HTR-8/SVneo (cell line): ENCODE results near the gene RBP5.
A peak's percentile ranks its signal among the peaks of the same experiment; 100 is the strongest.

ENCODE experiments used
- DNase-seq: peaks from one replicate; pipeline ENCODE4 v3.0.0; 2011; ENCODE audit warnings: low spot score, mixed read lengths; ENCODE audit not compliant: insufficient read length
- FAIRE-seq: peaks from 2 replicates; lab custom pipeline; 2011; peaks lifted over from hg19 to GRCh38; lab: Jason Lieb, UNC

RBP5 gene, protein sequence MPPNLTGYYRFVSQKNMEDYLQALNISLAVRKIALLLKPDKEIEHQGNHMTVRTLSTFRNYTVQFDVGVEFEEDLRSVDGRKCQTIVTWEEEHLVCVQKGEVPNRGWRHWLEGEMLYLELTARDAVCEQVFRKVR

GRCh38 chr12:7128681-7129286 is at the start of gene RBP5:
RBP5 (minus strand) TSS chr12:7128889; CDS start chr12:7128775, 114 bp downstream.
- peak; percentile 62 for FAIRE-seq
- DNase-seq, result no peak

DNA sequence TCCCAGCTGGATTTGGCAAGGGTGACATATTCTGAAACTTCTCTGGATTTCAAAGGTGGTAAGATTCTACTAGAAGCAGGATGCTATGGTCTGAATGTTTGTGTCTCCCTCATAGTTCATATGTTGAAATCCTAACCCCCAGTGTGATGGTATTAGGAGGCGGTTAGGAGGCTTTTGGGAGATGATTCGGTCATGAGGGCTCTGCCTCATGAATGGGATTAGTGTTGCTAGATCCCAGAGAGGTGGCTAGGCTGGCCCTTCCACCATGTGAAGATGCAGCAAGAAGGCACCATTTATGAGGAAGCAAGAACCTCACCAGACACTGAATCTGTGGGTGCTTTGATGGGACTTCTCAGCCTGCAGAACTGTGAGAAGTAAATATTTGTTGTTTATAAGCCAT is 49.8 kb upstream of the RBP5 start:
- DNase-seq, result no peak
- no peak for FAIRE-seq

GRCh38 chr12:7176595-7176994 is 47.9 kb upstream of the RBP5 start:
- no peak for FAIRE-seq
- no peak for DNase-seq

GRCh38 chr12:7175493-7175892 is 46.8 kb upstream of the RBP5 start:
- FAIRE-seq (peak; percentile 26), DNase-seq (no peak)

DNA sequence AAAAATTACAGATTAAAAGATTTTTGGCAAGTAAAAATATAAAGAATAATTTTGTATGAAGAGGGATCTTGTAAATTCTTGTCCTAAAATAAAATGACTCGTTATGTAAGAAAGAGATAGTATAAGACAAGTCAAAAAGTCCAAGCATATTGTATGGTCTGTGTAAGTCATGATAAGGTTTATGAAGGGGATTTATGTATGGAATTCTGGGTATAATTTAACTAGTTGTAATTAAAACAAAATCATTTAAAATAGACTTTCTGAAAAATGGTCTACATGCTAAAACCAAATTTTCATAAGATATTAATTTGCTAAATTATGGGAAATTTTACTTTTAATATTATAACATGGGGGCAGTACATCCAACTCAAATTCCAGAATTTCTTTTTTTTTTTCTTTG is 43.2 kb upstream of the RBP5 start:
- FAIRE-seq (no peak), DNase-seq (no peak)

DNA sequence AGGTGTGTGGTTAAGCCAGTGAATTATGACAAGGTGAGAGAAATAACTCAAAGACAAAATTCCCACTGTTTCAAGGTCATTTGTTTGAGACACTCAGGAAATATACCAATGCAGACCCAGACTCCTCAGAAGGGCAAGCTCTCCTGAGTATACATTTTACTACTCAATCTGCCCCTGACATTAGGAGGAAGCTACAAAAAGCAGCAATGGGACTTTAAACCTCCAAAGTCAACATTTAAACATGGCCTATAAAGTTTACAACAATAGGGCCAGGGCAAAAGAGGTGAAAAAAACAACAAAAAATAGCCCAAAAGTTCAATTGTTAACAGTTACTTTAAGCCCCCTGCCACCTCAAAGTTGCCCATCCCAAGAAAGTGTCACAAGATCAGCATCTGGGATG is 41.3 kb upstream of the RBP5 start:
- DNase-seq, result no peak

DNA sequence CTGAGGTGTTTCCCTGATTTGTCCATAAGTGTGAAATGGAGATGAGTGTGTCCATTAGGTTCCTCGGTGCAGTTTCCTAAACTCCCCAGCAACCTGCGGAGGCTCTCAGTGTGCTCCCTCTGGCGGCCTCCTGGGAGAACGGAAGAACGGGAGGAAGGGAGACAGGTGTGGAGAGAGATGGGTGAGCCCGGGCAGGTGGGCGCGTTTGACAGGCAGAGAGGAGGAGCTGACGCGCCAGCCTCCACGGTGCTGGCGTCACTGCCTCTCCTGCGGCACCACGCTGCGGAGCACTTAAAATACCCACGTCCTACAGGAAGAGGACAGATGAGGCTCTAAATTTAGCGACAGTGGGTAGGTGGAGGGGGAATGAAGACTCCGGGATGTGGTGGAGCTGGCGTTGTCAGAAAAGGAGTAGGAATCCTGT is 34.0 kb upstream of the RBP5 start:
- DNase-seq (peak; percentile 39), FAIRE-seq (no peak)

More for the DNA sequence above, 41.3 kb upstream of the RBP5 start:
- FAIRE-seq, result no peak

- DNase-seq, result no peak
- no peak for FAIRE-seq
Measured at GRCh38 chr12:7161811-7162210, 33.1 kb upstream of the RBP5 start.

- FAIRE-seq (peak; percentile 28), DNase-seq (no peak)
Measured at GRCh38 chr12:7161327-7161726, 32.6 kb upstream of the RBP5 start.

GRCh38 chr12:7160183-7160582 is 31.5 kb upstream of the RBP5 start:
- DNase-seq (no peak), FAIRE-seq (peak; percentile 66)

GRCh38 chr12:7158781-7159609 is 30.3 kb upstream of the RBP5 start:
- DNase-seq (no peak), FAIRE-seq (no peak)

GRCh38 chr12:7157391-7157790 is 28.7 kb upstream of the RBP5 start:
- no peak for DNase-seq
- peak; percentile 33 for FAIRE-seq

DNA sequence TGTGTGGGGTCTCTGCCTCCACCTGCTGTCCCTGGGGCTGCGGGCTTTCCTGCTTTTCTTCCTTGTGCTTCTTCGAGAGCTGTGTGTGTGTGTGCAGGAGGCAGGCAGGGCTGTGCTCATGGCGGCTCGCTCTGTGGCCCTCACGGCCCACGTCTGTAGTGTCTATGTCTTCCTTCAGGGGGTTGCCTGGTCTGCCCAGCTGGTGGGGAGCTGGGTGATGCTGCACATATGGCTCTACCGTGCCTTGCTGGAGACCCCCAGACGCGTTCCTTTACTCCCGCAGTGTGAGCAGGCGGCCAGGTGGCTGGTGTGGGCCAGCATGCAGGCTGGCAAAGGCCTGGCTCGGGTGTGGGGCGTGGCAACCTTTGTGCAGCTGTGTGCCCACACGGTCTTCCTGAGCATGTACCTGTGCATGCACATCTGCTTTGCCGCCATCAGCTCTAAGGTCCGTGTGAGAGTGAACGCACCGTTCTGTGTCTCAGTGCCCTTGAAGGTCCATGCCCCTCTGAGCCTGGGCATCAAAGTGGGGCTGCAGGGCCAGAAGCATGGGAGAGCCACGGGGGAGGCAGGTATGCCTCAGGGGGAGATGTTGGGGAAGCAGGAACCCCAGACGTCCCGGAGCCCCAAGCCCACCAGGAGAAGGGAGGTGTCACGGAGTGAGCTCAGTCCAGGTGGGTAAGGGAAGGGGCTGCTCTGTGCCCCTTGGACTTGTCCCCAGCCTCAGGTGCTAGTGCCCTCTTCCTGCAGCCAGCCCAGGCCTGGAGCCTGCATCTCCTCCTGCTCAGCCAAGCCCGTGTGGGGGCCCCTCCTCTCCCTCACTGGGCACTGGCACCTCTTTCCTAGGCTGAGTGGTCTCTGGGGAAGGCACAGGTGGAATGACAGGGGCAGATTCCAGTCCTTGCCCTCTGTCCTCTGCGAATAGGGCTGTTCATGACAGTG is 27.8 kb upstream of the RBP5 start:
- FAIRE-seq, result no peak
- DNase-seq, result no peak

- DNase-seq (no peak), FAIRE-seq (no peak)
Measured at GRCh38 chr12:7155471-7156034, 26.9 kb upstream of the RBP5 start.

GRCh38 chr12:7154901-7155470 is 26.3 kb upstream of the RBP5 start:
- DNase-seq (no peak), FAIRE-seq (no peak)

DNA sequence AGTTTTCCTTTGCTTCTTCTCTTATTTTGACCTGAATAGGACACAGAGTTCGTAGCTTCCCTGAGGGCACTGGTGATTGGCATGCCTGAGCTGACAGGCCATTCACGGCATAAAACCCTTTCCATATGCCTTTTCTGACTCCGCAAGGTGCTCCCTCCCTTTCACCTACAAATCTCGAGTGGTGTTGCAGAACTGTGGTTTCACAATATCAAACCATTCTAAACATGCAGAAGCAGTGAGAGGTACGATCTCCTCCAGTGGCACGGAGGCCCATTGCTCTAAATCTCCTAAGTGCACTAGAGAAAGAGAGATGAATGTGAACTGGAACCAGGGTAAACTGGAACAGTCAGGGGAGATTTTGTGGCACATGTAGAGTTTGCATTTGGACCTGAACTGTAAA is 25.4 kb upstream of the RBP5 start:
- peak; percentile 13 for FAIRE-seq

GRCh38 chr12:7152818-7153217 is 24.1 kb upstream of the RBP5 start:
- FAIRE-seq, result no peak

More for the DNA sequence above, 25.4 kb upstream of the RBP5 start:
- no peak for DNase-seq

GRCh38 chr12:7151532-7151931 is 22.8 kb upstream of the RBP5 start:
- DNase-seq (no peak), FAIRE-seq (no peak)

More at GRCh38 chr12:7152818-7153217, 24.1 kb upstream of the RBP5 start:
- no peak for DNase-seq

- DNase-seq, result no peak
- peak; percentile 55 for FAIRE-seq
Measured at GRCh38 chr12:7150841-7151240, 22.2 kb upstream of the RBP5 start.

DNA sequence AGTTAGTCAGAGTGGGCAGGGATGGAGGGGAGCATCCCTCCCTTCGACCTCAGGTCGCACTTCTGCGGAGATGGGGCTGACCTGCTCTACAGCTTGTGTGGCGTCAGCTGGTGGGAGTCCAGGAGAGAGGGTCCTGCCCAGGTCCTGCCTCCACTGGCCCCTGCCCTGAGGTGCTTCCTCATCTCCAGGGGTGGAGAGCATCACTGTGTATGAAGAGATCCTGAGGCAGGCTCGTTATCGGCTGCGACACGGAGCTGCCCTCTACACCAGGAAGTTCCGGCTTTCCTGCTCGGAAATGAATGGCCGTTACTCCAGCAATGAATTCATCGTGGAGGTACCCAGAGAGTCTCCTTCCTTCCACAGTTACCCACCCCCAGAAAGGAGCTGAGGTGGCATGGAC is 21.7 kb upstream of the RBP5 start:
- FAIRE-seq, result no peak

More for the DNA sequence above, 21.7 kb upstream of the RBP5 start:
- DNase-seq, result no peak
